ENCODE data around the gene KIF27. TPM values are rescaled to one million over a fixed set of nuclear protein-coding genes. Genes with fewer than 3 reads are reported as not detected.
A peak's percentile ranks its signal among the peaks of the same experiment; 100 is the strongest.

KIF27 gene
- total RNA-seq, 3 donors from 2014 or later (not counting 1 experiment from before 2014, with no cell fraction given), result 4.0 to 7.7 (median 4.6) TPM

- H3K4me3 Mint-ChIP-seq, result no peak overlapping the region
- TF ChIP-seq CTCF (IDR thresholded peaks at IDR 0.05), result peak; percentile 86
- DNase-seq, result peak in 1 of 2 donors; percentile 83
- no peaks in the 10 kb centered on the region for H3K4me1 Mint-ChIP-seq
- intact Hi-C loops (cut with micrococcal nuclease), result loop anchor here (1.0 to 5.0 kb wide), 4 partner anchors 235 to 479 kb away; no protein-coding TSS in a partner anchor
- H3K27me3 Mint-ChIP-seq (ENCODE audit: low read depth in 2 of 2), result no peaks in the 10 kb centered on the region
- Histone ChIP-seq H3K27ac (ENCODE audit: low read length) (no peak overlapping the region), H3K9me3 (ENCODE audit: control insufficient read depth, insufficient read depth, low read length) (no peaks in the 10 kb centered on the region), H3K27me3 (ENCODE audit: control insufficient read depth, insufficient read depth, low read length) (no peaks in the 10 kb centered on the region), H3K4me1 (ENCODE audit: control insufficient read depth, insufficient read depth, low read length) (no peaks in the 10 kb centered on the region), H3K36me3 (ENCODE audit: control insufficient read depth, insufficient read depth, low read length) (peaks cover 16% of the 10 kb centered on the region), H3K4me3 (ENCODE audit: low read length) (no peak overlapping the region)
- no peak overlapping the region for H3K27ac Mint-ChIP-seq
- peaks cover 12% of the 10 kb centered on the region for H3K36me3 Mint-ChIP-seq
- no CpG with 5 or more reads among the region's 1 CpG for WGBS (ENCODE audit: insufficient coverage)
- peak; percentile 68 to 81 (median 78) for ATAC-seq
- no peaks in the 10 kb centered on the region for H3K9me3 Mint-ChIP-seq
These were observed 16.7 kb upstream of the KIF27 start for GRCh38 chr9:83937861-83938455.

GRCh38 chr9:83936523-83936922 lies 15.3 kb upstream of the KIF27 start:
- Histone ChIP-seq H3K4me1 (ENCODE audit: control insufficient read depth, insufficient read depth, low read length) (no peaks in the 10 kb centered on the region), H3K36me3 (ENCODE audit: control insufficient read depth, insufficient read depth, low read length) (peaks cover 4% of the 10 kb centered on the region), H3K27me3 (ENCODE audit: control insufficient read depth, insufficient read depth, low read length) (no peaks in the 10 kb centered on the region), H3K4me3 (ENCODE audit: low read length) (no peak overlapping the region), H3K9me3 (ENCODE audit: control insufficient read depth, insufficient read depth, low read length) (no peaks in the 10 kb centered on the region), H3K27ac (ENCODE audit: low read length) (no peak overlapping the region)
- intact Hi-C loops (cut with micrococcal nuclease), result loop anchor here (5.0 kb wide), 1 partner anchor 481 kb away; no protein-coding TSS in a partner anchor
- WGBS (ENCODE audit: insufficient coverage), result 89% methylated on average over 6 of the region's 6 CpGs
- DNase-seq (no peak), ATAC-seq (no peak)
- no peaks in the 10 kb centered on the region for H3K36me3 Mint-ChIP-seq
- no peak overlapping the region for H3K4me3 Mint-ChIP-seq
- H3K27ac Mint-ChIP-seq, result no peak overlapping the region
- no peaks in the 10 kb centered on the region for H3K27me3 Mint-ChIP-seq (ENCODE audit: low read depth in 2 of 2)
- no peak for TF ChIP-seq CTCF (IDR thresholded peaks at IDR 0.05)
- no peaks in the 10 kb centered on the region for H3K9me3 Mint-ChIP-seq
- H3K4me1 Mint-ChIP-seq, result no peaks in the 10 kb centered on the region

- WGBS (ENCODE audit: insufficient coverage), result 69% methylated on average over 3 of the region's 3 CpGs
- DNase-seq, result no peak
- Mint-ChIP-seq H3K4me1 (no peaks in the 10 kb centered on the region), H3K27me3 (ENCODE audit: low read depth in 2 of 2) (no peaks in the 10 kb centered on the region), H3K27ac (no peak overlapping the region), H3K9me3 (no peaks in the 10 kb centered on the region), H3K36me3 (no peaks in the 10 kb centered on the region), H3K4me3 (no peak overlapping the region)
- intact Hi-C loops (cut with micrococcal nuclease), result loop anchor here (5.0 kb wide), 1 partner anchor 482 kb away; no protein-coding TSS in a partner anchor
- no peak for ATAC-seq
- no peak for TF ChIP-seq CTCF (IDR thresholded peaks at IDR 0.05)
- no peaks in the 10 kb centered on the region for H3K27me3 ChIP-seq (ENCODE audit: control insufficient read depth, insufficient read depth, low read length)
- H3K27ac ChIP-seq (ENCODE audit: low read length), result no peak overlapping the region
- H3K4me3 ChIP-seq (ENCODE audit: low read length), result no peak overlapping the region
- no peaks in the 10 kb centered on the region for H3K9me3 ChIP-seq (ENCODE audit: control insufficient read depth, insufficient read depth, low read length)
- no peaks in the 10 kb centered on the region for H3K4me1 ChIP-seq (ENCODE audit: control insufficient read depth, insufficient read depth, low read length)
- H3K36me3 ChIP-seq (ENCODE audit: control insufficient read depth, insufficient read depth, low read length), result peaks cover 4% of the 10 kb centered on the region
These were observed 14.2 kb upstream of the KIF27 start for GRCh38 chr9:83935276-83935935.

Data from natural killer cell (primary cell).